CD14-positive monocyte (primary cell): ENCODE data around the gene TICRR. TPM values are rescaled to one million over a fixed set of nuclear protein-coding genes. Genes with fewer than 3 reads are reported as not detected.

Experiments used
- DNase-seq, 3 donors: peaks; one replicate each; pipeline ENCODE4 v3.0.0-alpha.2; 2011 to 2022
- H2AFZ ChIP-seq: 2 replicates; pipeline ENCODE4 v1.6.0; 2012; ENCODE audit warnings: mild to moderate bottlenecking, low read depth, low read length, inconsistent platforms; ENCODE audit not compliant: insufficient read depth, poor library complexity, severe bottlenecking
- H3K27ac ChIP-seq, 2 donors: 1 replicate in 1 of 2; 2 replicates in 1 of 2; pipeline ENCODE4 v1.5.1; 2012 to 2013; ENCODE audit warnings: low read length in 2 of 2, control low read depth in 1 of 2, inconsistent platforms in 1 of 2, low read depth in 1 of 2, mild to moderate bottlenecking in 1 of 2
- H3K27me3 ChIP-seq, 2 donors: one replicate each; pipeline versions ENCODE4 v1.6.0 to v1.6.1; 2011 to 2013; ENCODE audit warnings: low read length in 2 of 2; ENCODE audit not compliant: control insufficient read depth in 2 of 2, insufficient read depth in 2 of 2
- H3K36me3 ChIP-seq, 2 donors: replicated peaks in 1 of 2; 1 replicate in 1 of 2; 2 replicates in 1 of 2; pipeline versions ENCODE4 v1.5.1 to v1.6.1; 2012 to 2013; ENCODE audit warnings: low read length in 2 of 2, control low read depth in 1 of 2, inconsistent platforms in 1 of 2, mild to moderate bottlenecking in 1 of 2; ENCODE audit not compliant: insufficient read depth in 2 of 2, control insufficient read depth in 1 of 2
- H3K4me1 ChIP-seq, 2 donors: 1 replicate in 1 of 2; 2 replicates in 1 of 2; pipeline versions ENCODE4 v1.5.1 to v1.6.1; 2012 to 2013; ENCODE audit warnings: low read length in 2 of 2, control low read depth in 1 of 2, inconsistent platforms in 1 of 2, mild to moderate bottlenecking in 1 of 2, moderate library complexity in 1 of 2; ENCODE audit not compliant: insufficient read depth in 2 of 2, control insufficient read depth in 1 of 2
- H3K4me2 ChIP-seq: replicated peaks from 2 replicates; pipeline ENCODE3; 2012; ENCODE audit warnings: low read length, moderate library complexity, mild to moderate bottlenecking; ENCODE audit not compliant: poor library complexity, severe bottlenecking; ENCODE audit errors: extremely low read depth
- H3K4me3 ChIP-seq, 3 experiments: fragments of 200-600 bp in 1 of 3; sonication (generic) in 1 of 3; replicated peaks in 1 of 3; 1 replicate in 2 of 3; 2 replicates in 1 of 3; pipeline ENCODE4 v1.5.1; 2011 to 2013; ENCODE audit warnings: low read length in 3 of 3, mild to moderate bottlenecking in 3 of 3, control low read depth in 2 of 3, low read depth in 2 of 3, inconsistent platforms in 1 of 3, moderate library complexity in 1 of 3
- H3K79me2 ChIP-seq: 2 replicates; pipeline ENCODE4 v1.6.0; 2012; ENCODE audit warnings: mild to moderate bottlenecking, control low read depth, inconsistent platforms, low read length, moderate library complexity; ENCODE audit not compliant: insufficient read depth
- H3K9ac ChIP-seq: 2 replicates; pipeline ENCODE4 v1.6.0; 2017; ENCODE audit warnings: low read length, mild to moderate bottlenecking; ENCODE audit not compliant: insufficient read depth, poor library complexity, severe bottlenecking
- H3K9me3 ChIP-seq, 2 donors: replicated peaks in 1 of 2; 1 replicate in 1 of 2; 2 replicates in 1 of 2; pipeline versions ENCODE4 v1.5.1 to v1.6.1; 2012 to 2013; ENCODE audit warnings: low read length in 2 of 2, control low read depth in 1 of 2; ENCODE audit not compliant: control insufficient read depth in 1 of 2, insufficient read depth in 1 of 2
- H4K20me1 ChIP-seq: 2 replicates; pipeline ENCODE4 v1.6.0; 2012; ENCODE audit warnings: mild to moderate bottlenecking, low read length, control low read depth, moderate library complexity; ENCODE audit not compliant: insufficient read depth
- H3K27ac Mint-ChIP-seq, 7 donors: one replicate each; pipeline ENCODE4 v1.8.0; 2020; ENCODE audit warnings: mild to moderate bottlenecking in 7 of 7, mixed read lengths in 7 of 7, moderate library complexity in 6 of 7, inconsistent platforms in 2 of 7
- H3K27me3 Mint-ChIP-seq, 3 donors: one replicate each; pipeline ENCODE4 v1.8.0; 2021 to 2022; ENCODE audit warnings: low read depth in 3 of 3, mild to moderate bottlenecking in 3 of 3, mixed read lengths in 3 of 3, moderate library complexity in 3 of 3, inconsistent platforms in 1 of 3
- H3K36me3 Mint-ChIP-seq, 2 donors: one replicate each; pipeline ENCODE4 v1.8.0; 2020; ENCODE audit warnings: mixed read lengths in 2 of 2, inconsistent platforms in 1 of 2, mild to moderate bottlenecking in 1 of 2
- H3K4me1 Mint-ChIP-seq: one replicate; pipeline ENCODE4 v1.8.0; 2020; ENCODE audit warnings: mild to moderate bottlenecking, mixed read lengths
- H3K4me3 Mint-ChIP-seq, 2 donors: one replicate each; pipeline ENCODE4 v1.8.0; 2020; ENCODE audit warnings: mild to moderate bottlenecking in 2 of 2, mixed read lengths in 2 of 2, moderate library complexity in 1 of 2
- H3K9me3 Mint-ChIP-seq, 7 donors: one replicate each; pipeline ENCODE4 v1.8.0; 2020 to 2022; ENCODE audit warnings: mixed read lengths in 7 of 7, mild to moderate bottlenecking in 6 of 7, moderate library complexity in 6 of 7, inconsistent platforms in 2 of 7
- WGBS: methylation state at CpG from one replicate; pipeline ENCODE4 v1.1.5; 2013; ENCODE audit warnings: missing lambda C conversion rate; ENCODE audit not compliant: insufficient coverage; 5-methylcytosine and 5-hydroxymethylcytosine counted together
- intact Hi-C, 2 donors: fragments of 100-400 bp; cut with micrococcal nuclease; formaldehyde crosslinking; loops; one replicate each; pipeline versions ENCODE4 v1.15.0 to v1.15.1; 2023
- polyA plus RNA-seq, 3 donors: library from polyadenylated mRNA; depleted of rRNA in 1 of 3; unstranded in 2 of 3; stranded (reverse) in 1 of 3; fragments of 300-500 nt in 2 of 3; fragments of >200 nt in 1 of 3; fragmentation: Illumina TruSeq in 2 of 3; gene quantifications; 1 replicate in 2 of 3; 2 replicates in 1 of 3; pipeline ENCODE4 v1.2.3, GENCODE V29; 2012 to 2021
- TF ChIP-seq, protein P1 (sequence below): fragments of 200-600 bp; IDR thresholded peaks from one replicate; pipeline ENCODE4 v1.8.0; 2022; ENCODE audit warnings: antibody characterized with exemption, mild to moderate bottlenecking

Gene TICRR
- polyA plus RNA-seq, 3 donors, result not detected

DNA sequence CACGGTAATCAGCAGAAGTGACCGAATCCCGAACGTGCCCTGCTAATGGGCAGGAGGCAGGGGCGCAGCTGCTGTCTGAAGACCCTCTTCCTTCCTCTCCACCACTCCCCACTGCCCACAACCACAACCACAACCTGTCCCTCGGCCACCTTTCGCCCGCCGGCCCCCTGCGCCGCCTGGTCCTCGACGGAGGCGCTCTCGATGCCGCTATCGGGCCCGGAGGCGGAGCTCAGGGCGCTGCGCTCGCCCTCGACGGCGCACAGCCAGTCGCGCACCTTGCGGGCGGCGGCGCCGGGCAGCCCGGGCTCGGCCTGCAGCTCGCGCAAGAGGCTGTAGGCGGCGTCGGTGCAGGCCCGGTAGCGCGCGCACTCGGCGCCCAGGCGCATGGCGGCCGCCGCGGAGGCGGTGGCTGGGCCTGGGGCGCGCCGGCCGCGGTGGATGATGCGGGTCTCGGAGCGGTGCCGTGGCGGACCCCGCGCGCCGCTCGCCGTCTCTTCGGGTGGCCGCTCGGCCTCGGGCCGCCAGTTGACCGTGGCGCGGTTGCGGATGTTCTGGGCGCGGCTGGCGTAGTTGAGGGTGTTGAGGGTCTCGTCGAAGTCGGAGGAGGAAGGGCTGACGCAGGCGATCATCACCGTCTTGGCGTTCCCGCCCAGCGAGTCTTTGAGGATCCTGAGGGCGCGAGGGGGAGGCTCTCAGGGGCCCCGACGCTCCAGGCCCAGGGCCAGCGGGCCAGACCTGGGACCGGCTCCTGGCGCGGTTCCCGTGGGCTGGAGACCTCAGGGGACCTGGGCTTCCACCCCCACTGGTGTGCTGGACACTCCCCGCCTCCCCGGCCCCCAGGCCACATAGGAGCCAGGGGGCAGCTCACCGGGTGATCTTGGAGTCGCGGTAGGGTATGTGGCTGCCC lies 73.1 kb downstream of the TICRR start:
- WGBS, result 95% methylated on average over 79 of the region's 102 CpGs

DNA sequence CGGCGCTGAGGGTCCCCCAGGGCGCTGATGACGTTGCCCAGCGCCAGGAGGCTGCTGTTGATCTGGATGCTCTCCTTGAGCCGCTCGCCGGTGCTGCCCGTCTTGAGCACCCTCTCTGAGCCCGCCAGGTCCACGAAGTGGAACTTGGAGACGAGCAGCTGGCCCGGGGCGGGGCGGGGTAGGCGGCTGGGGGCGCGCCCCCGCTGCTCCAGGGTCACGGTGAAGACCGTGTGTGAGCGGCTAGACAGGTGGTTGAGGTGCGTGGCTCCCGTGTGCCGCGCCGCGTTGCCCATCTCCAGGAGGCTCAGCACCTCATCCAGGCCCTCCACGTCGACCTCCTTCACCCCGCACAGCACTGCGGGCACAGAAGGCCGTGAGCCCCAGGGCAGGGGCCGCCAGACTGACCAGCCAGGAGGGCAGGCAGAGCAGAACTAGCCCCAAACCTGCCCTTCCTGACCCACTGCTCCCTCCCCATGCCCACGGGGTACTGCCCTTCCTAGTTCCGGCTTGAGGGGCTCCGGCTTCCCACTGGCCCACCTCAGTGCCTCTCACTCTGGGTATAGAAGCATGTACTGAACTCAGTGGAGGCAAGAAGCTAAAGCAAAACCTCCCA lies 73.8 kb downstream of the TICRR start:
- peaks cover 9 to 18% (median 13%) of the 10 kb centered on the region in 3 donors for H3K27me3 Mint-ChIP-seq
- DNase-seq, result no peak
- H3K27ac Mint-ChIP-seq, result no peak overlapping the region
- H3K9ac ChIP-seq, result no peak overlapping the region
- H3K79me2 ChIP-seq, result no peaks in the 10 kb centered on the region
- peaks cover 4% of the 10 kb centered on the region for H3K4me1 Mint-ChIP-seq
- no peaks in the 10 kb centered on the region for H3K4me1 ChIP-seq
- no peak overlapping the region for H3K27ac ChIP-seq
- peaks cover 0 to 5% of the 10 kb centered on the region in 2 donors for H3K9me3 ChIP-seq
- peaks cover 0 to 4% (median 2%) of the 10 kb centered on the region in 7 donors for H3K9me3 Mint-ChIP-seq
- H3K4me3 ChIP-seq, result no peak overlapping the region
- TF ChIP-seq, protein P1, sequence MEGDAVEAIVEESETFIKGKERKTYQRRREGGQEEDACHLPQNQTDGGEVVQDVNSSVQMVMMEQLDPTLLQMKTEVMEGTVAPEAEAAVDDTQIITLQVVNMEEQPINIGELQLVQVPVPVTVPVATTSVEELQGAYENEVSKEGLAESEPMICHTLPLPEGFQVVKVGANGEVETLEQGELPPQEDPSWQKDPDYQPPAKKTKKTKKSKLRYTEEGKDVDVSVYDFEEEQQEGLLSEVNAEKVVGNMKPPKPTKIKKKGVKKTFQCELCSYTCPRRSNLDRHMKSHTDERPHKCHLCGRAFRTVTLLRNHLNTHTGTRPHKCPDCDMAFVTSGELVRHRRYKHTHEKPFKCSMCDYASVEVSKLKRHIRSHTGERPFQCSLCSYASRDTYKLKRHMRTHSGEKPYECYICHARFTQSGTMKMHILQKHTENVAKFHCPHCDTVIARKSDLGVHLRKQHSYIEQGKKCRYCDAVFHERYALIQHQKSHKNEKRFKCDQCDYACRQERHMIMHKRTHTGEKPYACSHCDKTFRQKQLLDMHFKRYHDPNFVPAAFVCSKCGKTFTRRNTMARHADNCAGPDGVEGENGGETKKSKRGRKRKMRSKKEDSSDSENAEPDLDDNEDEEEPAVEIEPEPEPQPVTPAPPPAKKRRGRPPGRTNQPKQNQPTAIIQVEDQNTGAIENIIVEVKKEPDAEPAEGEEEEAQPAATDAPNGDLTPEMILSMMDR, result no peak
- H3K4me3 Mint-ChIP-seq, result no peak overlapping the region
- H3K36me3 ChIP-seq, result no peaks in the 10 kb centered on the region
- no peak overlapping the region for H3K4me2 ChIP-seq
- peaks cover 0 to 2% of the 10 kb centered on the region in 2 donors for H3K36me3 Mint-ChIP-seq
- 98% methylated on average over 34 of the region's 37 CpGs for WGBS
- intact Hi-C loops, result no loop called here
- H4K20me1 ChIP-seq, result no peaks in the 10 kb centered on the region
- H2AFZ ChIP-seq, result no peak overlapping the region
- H3K27me3 ChIP-seq, result peaks cover 7 to 9% of the 10 kb centered on the region in 2 donors

More for the DNA sequence above, 73.1 kb downstream of the TICRR start:
- Mint-ChIP-seq H3K36me3 (peaks cover 0 to 2% of the 10 kb centered on the region in 2 donors), H3K4me3 (no peak overlapping the region), H3K4me1 (peaks cover 4% of the 10 kb centered on the region), H3K27ac (no peak overlapping the region), H3K9me3 (peaks cover 0 to 4% (median 2%) of the 10 kb centered on the region in 7 donors), H3K27me3 (peaks cover 3 to 12% (median 6%) of the 10 kb centered on the region in 3 donors)
- H2AFZ ChIP-seq, result no peak overlapping the region
- no peaks in the 10 kb centered on the region for H4K20me1 ChIP-seq
- no peaks in the 10 kb centered on the region for H3K79me2 ChIP-seq
- intact Hi-C loops, result no loop called here
- H3K27me3 ChIP-seq, result peaks cover 1 to 3% of the 10 kb centered on the region in 2 donors
- H3K27ac ChIP-seq, result no peak overlapping the region
- H3K36me3 ChIP-seq, result no peaks in the 10 kb centered on the region
- no peak overlapping the region for H3K4me2 ChIP-seq
- no peak for DNase-seq
- H3K9ac ChIP-seq, result no peak overlapping the region
- H3K4me3 ChIP-seq, result no peak overlapping the region
- no peaks in the 10 kb centered on the region for H3K4me1 ChIP-seq
- TF ChIP-seq, protein P1, result no peak
- peaks cover 0 to 5% of the 10 kb centered on the region in 2 donors for H3K9me3 ChIP-seq
